GM12878 (cell line): ENCODE results near the gene KLHL36.

Experiments
- BCL11A ChIP-seq: IDR thresholded peaks from 2 replicates; pipeline ENCODE4 v1.6.1; 2011; ENCODE audit warnings: low read depth, low read length
- EP300 ChIP-seq, 2 experiments: fragments of 150-350 bp in 1 of 2; IDR thresholded peaks; 2 replicates each; pipeline ENCODE4 v1.6.1; 2011 to 2012; ENCODE audit warnings: low read depth in 2 of 2, low read length in 2 of 2, borderline replicate concordance in 1 of 2, improper control_type of control experiment in 1 of 2, inconsistent platforms in 1 of 2; ENCODE audit not compliant: control insufficient read depth in 1 of 2
- POLR2A ChIP-seq: IDR thresholded peaks from 2 replicates; pipeline ENCODE4 v1.6.1; 2011; ENCODE audit warnings: low read depth, mild to moderate bottlenecking, low read length
- POLR2AphosphoS5 ChIP-seq: IDR thresholded peaks from 2 replicates; pipeline ENCODE4 v1.6.1; 2011; ENCODE audit warnings: mild to moderate bottlenecking, low read length, inconsistent platforms
- POU2F2 ChIP-seq: IDR thresholded peaks from 3 replicates; pipeline ENCODE4 v1.6.1; 2011; ENCODE audit warnings: low read depth, mild to moderate bottlenecking, low read length, borderline replicate concordance
- SIN3A ChIP-seq: IDR thresholded peaks from 2 replicates; pipeline ENCODE4 v1.6.1; 2012; ENCODE audit warnings: low read depth, low read length, improper control_type of control experiment
- TF ChIP-seq, protein P1 (sequence below), 3 experiments: IDR thresholded peaks in 2 of 3; conservative IDR thresholded peaks in 1 of 3; 2 replicates each; pipeline ENCODE4 v1.5.1; 2011; ENCODE audit warnings: low read depth in 3 of 3, low read length in 3 of 3, mild to moderate bottlenecking in 3 of 3, control low read depth in 2 of 3, moderate library complexity in 2 of 3, inconsistent platforms in 1 of 3, mixed read lengths in 1 of 3; ENCODE audit not compliant: control insufficient read depth in 2 of 3, insufficient read depth in 1 of 3; ENCODE audit errors: extremely low read depth in 1 of 3
- TF ChIP-seq, protein P2 (sequence below): IDR thresholded peaks from 2 replicates; pipeline ENCODE4 v1.6.1; 2012; ENCODE audit warnings: low read depth, low read length, improper control_type of control experiment

GRCh38 chr16:84699712-84700445 is 51.6 kb downstream of the KLHL36 start, which contains the start of gene USP10:
- TF ChIP-seq POU2F2 (0 out of 3 replicates have a peak, but pooled peaks have one; percentile 9), EP300 (IDR thresholded peaks at IDR 0.05; ENCODE audit: borderline replicate concordance in 1 of 2, control insufficient read depth in 1 of 2, low read depth in 2 of 2, low read length in 2 of 2) (no peak), SIN3A (0 out of 2 replicates have a peak, but pooled peaks have one; percentile 23), POLR2AphosphoS5 (peak; percentile 50; the same call in 1 of the 2 replicates), BCL11A (no peak), POLR2A (peak; percentile 93)
- TF ChIP-seq, protein P1, sequence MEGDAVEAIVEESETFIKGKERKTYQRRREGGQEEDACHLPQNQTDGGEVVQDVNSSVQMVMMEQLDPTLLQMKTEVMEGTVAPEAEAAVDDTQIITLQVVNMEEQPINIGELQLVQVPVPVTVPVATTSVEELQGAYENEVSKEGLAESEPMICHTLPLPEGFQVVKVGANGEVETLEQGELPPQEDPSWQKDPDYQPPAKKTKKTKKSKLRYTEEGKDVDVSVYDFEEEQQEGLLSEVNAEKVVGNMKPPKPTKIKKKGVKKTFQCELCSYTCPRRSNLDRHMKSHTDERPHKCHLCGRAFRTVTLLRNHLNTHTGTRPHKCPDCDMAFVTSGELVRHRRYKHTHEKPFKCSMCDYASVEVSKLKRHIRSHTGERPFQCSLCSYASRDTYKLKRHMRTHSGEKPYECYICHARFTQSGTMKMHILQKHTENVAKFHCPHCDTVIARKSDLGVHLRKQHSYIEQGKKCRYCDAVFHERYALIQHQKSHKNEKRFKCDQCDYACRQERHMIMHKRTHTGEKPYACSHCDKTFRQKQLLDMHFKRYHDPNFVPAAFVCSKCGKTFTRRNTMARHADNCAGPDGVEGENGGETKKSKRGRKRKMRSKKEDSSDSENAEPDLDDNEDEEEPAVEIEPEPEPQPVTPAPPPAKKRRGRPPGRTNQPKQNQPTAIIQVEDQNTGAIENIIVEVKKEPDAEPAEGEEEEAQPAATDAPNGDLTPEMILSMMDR (IDR thresholded peaks at IDR 0.05 in 2 of 3, conservative IDR thresholded peaks at IDR 0.05 in 1 of 3; ENCODE audit: control insufficient read depth in 2 of 3, extremely low read depth in 1 of 3, insufficient read depth in 1 of 3, low read depth in 3 of 3, low read length in 3 of 3): no peak
- TF ChIP-seq, protein P2, sequence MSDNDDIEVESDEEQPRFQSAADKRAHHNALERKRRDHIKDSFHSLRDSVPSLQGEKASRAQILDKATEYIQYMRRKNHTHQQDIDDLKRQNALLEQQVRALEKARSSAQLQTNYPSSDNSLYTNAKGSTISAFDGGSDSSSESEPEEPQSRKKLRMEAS: peak; percentile 44; the same call in 1 of the 2 replicates
